GF-D8 (cell line): Measurements from ENCODE around the gene STARD13.

Source experiments
- DNase-seq: peaks from one replicate; lab custom pipeline; 2025; lab: John Stamatoyannopoulos, UW

The STARD13 gene

GRCh38 chr13:33228648-33229445, 56.7 kb downstream of the STARD13 start:
- peak; percentile 13 for DNase-seq

GRCh38 chr13:33227927-33228647, 57.5 kb downstream of the STARD13 start:
- DNase-seq = no peak

- no peak for DNase-seq
These were observed 60.9 kb downstream of the STARD13 start for GRCh38 chr13:33224686-33225085.

GRCh38 chr13:33224191-33224590, 61.4 kb downstream of the STARD13 start:
- DNase-seq = no peak

- DNase-seq = no peak
These were observed 65.6 kb downstream of the STARD13 start for GRCh38 chr13:33219926-33220325.

GRCh38 chr13:33218426-33218825, 67.1 kb downstream of the STARD13 start:
- DNase-seq = no peak

GRCh38 chr13:33218020-33218419, 67.5 kb downstream of the STARD13 start:
- DNase-seq = no peak

- no peak for DNase-seq
These were observed 68.3 kb downstream of the STARD13 start for GRCh38 chr13:33217256-33217655.

- no peak for DNase-seq
These were observed 71.8 kb downstream of the STARD13 start for GRCh38 chr13:33213797-33214196.

GRCh38 chr13:33213024-33213768, 72.4 kb downstream of the STARD13 start:
- DNase-seq = no peak

- no peak for DNase-seq
These were observed 73.2 kb downstream of the STARD13 start for GRCh38 chr13:33212396-33212795.

GRCh38 chr13:33210090-33210489, 75.5 kb downstream of the STARD13 start:
- DNase-seq = no peak

GRCh38 chr13:33208290-33209220, 77.0 kb downstream of the STARD13 start:
- DNase-seq = no peak

GRCh38 chr13:33207615-33207961, 78.0 kb downstream of the STARD13 start:
- no peak for DNase-seq

- no peak for DNase-seq
These were observed 78.5 kb downstream of the STARD13 start for GRCh38 chr13:33206945-33207614.

GRCh38 chr13:33206425-33206824, 79.1 kb downstream of the STARD13 start:
- no peak for DNase-seq

GRCh38 chr13:33205804-33206221, 79.7 kb downstream of the STARD13 start:
- no peak for DNase-seq

GRCh38 chr13:33205224-33205623, 80.3 kb downstream of the STARD13 start:
- no peak for DNase-seq

GRCh38 chr13:33204130-33204927, 81.2 kb downstream of the STARD13 start:
- no peak for DNase-seq

- no peak for DNase-seq
These were observed 82.8 kb downstream of the STARD13 start for GRCh38 chr13:33202644-33203169.
